22Rv1 (cell line): ENCODE results near the gene PRPSAP1.
A peak's percentile ranks its signal among the peaks of the same experiment; 100 is the strongest.

Experiments used
- H3K27ac ChIP-seq: fragments of 450-650 bp; 2 replicates; pipeline ENCODE4 v1.5.1; 2017
- ZFX ChIP-seq: fragments of 450-650 bp; IDR thresholded peaks from 2 replicates; pipeline ENCODE4 v1.6.1; 2017; ENCODE audit warnings: antibody characterized with exemption, borderline replicate concordance
- TF ChIP-seq, protein P1 (sequence below): fragments of 450-650 bp; IDR thresholded peaks from 2 replicates; pipeline ENCODE4 v1.5.1; 2017; ENCODE audit warnings: mild to moderate bottlenecking

Gene PRPSAP1

DNA sequence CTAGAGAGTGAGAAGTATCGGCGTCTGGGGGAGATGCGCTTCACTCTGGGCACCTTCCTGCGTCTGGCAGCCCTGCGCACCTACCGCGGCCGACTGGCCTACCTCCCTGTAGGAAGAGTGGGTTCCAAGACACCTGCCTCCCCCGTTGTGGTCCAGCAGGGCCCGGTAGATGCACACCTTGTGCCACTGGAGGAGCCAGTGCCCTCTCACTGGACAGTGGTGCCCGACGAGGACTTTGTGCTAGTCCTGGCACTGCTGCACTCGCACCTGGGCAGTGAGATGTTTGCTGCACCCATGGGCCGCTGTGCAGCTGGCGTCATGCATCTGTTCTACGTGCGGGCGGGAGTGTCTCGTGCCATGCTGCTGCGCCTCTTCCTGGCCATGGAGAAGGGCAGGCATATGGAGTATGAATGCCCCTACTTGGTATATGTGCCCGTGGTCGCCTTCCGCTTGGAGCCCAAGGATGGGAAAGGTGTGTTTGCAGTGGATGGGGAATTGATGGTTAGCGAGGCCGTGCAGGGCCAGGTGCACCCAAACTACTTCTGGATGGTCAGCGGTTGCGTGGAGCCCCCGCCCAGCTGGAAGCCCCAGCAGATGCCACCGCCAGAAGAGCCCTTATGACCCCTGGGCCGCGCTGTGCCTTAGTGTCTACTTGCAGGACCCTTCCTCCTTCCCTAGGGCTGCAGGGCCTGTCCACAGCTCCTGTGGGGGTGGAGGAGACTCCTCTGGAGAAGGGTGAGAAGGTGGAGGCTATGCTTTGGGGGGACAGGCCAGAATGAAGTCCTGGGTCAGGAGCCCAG lies 33.5 kb upstream of the PRPSAP1 start:
- TF ChIP-seq ZFX: no peak
- TF ChIP-seq, protein P1, sequence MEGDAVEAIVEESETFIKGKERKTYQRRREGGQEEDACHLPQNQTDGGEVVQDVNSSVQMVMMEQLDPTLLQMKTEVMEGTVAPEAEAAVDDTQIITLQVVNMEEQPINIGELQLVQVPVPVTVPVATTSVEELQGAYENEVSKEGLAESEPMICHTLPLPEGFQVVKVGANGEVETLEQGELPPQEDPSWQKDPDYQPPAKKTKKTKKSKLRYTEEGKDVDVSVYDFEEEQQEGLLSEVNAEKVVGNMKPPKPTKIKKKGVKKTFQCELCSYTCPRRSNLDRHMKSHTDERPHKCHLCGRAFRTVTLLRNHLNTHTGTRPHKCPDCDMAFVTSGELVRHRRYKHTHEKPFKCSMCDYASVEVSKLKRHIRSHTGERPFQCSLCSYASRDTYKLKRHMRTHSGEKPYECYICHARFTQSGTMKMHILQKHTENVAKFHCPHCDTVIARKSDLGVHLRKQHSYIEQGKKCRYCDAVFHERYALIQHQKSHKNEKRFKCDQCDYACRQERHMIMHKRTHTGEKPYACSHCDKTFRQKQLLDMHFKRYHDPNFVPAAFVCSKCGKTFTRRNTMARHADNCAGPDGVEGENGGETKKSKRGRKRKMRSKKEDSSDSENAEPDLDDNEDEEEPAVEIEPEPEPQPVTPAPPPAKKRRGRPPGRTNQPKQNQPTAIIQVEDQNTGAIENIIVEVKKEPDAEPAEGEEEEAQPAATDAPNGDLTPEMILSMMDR: no peak
- no peak overlapping the region for H3K27ac ChIP-seq

DNA sequence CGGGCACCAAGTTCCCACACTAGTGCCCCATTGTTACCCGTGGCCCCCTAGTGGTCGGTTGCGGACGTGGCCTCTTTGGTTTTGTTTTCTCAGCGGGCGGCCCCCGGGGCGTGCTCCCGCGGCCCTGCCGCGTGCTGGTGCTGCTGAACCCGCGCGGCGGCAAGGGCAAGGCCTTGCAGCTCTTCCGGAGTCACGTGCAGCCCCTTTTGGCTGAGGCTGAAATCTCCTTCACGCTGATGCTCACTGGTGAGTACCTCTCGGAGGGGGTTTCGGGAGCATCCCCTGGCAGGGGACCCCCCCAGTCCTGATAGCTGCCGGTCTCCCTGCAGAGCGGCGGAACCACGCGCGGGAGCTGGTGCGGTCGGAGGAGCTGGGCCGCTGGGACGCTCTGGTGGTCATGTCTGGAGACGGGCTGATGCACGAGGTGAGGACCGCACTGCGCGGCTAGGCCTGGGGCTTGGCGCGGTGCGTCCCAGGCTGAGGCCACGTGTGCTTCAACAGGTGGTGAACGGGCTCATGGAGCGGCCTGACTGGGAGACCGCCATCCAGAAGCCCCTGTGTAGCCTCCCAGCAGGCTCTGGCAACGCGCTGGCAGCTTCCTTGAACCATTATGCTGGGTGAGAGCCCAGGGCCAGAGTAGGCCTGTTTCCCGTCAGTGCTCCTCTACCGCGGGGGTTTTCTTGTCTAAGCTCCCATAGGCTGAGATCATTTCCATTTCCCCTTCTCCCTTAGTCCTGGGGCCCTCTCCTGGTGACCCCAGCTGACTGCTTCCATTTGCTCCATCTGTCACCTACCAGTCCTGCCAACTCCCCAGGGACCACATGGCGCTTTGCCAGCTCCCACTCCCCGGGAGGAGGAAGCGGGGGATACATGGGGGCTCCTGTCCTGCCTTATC lies 32.4 kb upstream of the PRPSAP1 start:
- H3K27ac ChIP-seq: no peak overlapping the region
- TF ChIP-seq ZFX: no peak
- TF ChIP-seq, protein P1: peak; percentile 92

DNA sequence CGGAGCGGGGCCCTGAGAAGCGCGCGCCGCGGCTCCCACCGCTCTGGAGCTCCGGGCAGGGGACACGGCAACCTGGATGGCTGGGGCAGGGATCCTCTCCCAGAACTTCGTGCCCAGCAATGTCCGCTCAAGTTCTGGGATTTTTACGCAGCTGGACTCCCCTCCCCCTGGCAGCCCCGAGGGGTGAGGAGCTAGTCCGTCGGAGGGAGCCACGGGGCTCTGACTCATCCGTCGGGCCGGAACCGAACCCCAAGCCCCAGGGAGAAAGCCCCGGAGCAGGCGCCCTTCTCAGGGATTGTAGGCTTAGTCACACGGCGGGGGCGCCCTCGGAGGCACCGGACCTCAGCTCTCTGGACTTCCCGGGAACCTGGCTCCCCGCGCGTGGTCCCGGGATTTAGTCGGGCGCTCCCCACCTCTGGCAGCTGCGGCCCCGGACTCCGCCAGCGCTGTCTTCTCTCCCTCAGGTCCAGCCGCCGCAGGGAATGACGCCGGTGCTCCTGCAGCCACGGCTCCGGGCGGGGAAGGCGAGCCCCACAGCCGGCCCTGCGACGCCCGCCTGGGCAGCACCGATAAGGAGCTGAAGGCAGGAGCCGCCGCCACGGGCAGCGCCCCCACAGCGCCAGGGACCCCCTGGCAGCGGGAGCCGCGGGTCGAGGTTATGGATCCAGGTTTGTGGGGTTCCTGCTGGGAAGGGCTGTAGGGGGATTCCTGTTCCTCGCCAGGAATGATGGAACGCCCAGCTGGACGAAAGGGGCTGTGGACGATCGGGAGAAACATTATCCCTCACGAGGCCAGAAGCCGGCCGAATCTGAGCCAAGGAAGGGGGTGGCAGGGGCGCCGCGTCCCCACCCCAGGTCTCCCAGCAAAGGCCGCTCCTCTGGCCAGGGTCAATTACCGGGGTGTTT lies 31.5 kb upstream of the PRPSAP1 start:
- peak overlapping the region; percentile 77 for H3K27ac ChIP-seq
- no peak for TF ChIP-seq ZFX
- TF ChIP-seq, protein P1: no peak

DNA sequence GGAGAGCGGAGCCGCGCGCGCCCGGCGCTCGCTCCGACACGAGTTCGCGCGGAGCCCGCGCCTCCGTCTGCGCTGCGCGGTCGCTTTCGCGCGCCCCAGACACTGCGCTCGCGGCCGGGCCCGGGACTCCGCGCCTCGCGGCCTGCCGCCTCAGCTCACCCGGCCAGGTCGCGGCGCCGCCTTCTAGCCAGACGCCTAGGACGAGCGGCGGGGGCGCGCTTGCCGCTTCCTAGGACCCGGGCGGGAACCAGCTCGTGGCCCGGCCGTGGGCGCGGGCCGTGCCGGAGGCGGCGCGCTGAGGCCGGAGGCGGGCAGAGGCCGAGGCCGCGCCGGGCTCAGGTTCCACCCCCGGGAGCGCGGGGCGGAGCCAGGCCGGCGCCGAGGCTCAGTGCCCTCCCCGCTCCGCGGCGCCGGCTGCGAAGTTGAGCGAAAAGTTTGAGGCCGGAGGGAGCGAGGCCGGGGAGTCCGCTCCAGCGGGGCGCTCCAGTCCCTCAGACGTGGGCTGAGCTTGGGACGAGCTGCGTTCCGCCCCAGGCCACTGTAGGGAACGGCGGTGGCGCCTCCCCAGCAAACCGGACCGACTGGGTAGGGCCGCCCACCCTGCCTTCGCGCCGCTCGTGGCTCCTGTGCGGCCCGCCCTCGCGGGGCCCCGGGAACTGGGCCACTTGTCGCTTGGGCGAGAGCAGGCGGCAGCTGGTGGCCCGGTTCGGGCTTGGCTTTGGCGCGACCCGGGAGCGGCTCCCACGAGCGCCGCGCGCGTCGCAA lies 30.7 kb upstream of the PRPSAP1 start, which contains the start of gene SPHK1:
TSS of gene SPHK1 (plus strand) at position 388 of the 765 bp plus-strand sequence. CDS start 1,036 bp downstream, outside the sequence.
- TF ChIP-seq, protein P1: no peak
- TF ChIP-seq ZFX: no peak
- H3K27ac ChIP-seq: peak within 1 kb of the TSS; percentile 77

DNA sequence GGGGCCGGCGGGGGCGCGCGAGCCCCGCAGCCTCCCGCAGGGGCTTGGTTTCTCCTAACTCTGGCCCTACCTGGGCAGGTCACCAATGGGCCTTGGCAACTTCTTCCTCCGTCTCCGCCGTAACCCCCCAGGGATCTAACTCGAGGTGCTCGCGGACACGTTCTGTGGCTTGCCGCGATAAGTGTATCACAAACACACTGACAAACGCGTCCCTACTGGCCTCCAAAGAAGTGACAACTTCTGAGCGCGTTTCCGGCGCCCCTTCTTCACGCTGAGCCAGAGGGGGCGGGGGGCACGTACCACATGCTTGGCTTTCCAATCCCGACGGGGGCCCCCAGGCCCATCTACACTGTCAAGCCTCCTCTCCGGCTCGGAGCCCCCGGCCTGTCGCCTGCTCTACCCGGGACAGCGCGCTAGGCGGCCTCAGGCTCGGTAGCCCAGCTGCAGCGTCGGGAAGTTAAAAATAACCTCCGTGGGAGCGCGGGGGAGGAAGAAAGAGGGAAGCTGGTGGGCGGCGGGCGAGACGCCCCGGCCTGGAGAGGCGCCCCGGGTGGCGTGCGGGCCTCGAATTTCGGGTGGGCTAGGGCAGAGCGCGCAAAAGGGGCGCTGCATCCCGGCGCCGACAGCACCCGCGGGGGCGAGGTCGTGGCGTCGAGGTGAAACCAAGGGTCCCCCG lies 30.0 kb upstream of the PRPSAP1 start:
- TF ChIP-seq, protein P1: peak; percentile 42
- TF ChIP-seq ZFX: no peak
- peak overlapping the region; percentile 77 for H3K27ac ChIP-seq
